Measurements from ENCODE around the gene OLFML3. TPM values are rescaled to one million over a fixed set of nuclear protein-coding genes. Genes with fewer than 3 reads are reported as not detected.

The OLFML3 gene
- total RNA-seq, 4 donors from 2014 or later = 8.3 to 21.0 (median 18.0) TPM

DNA sequence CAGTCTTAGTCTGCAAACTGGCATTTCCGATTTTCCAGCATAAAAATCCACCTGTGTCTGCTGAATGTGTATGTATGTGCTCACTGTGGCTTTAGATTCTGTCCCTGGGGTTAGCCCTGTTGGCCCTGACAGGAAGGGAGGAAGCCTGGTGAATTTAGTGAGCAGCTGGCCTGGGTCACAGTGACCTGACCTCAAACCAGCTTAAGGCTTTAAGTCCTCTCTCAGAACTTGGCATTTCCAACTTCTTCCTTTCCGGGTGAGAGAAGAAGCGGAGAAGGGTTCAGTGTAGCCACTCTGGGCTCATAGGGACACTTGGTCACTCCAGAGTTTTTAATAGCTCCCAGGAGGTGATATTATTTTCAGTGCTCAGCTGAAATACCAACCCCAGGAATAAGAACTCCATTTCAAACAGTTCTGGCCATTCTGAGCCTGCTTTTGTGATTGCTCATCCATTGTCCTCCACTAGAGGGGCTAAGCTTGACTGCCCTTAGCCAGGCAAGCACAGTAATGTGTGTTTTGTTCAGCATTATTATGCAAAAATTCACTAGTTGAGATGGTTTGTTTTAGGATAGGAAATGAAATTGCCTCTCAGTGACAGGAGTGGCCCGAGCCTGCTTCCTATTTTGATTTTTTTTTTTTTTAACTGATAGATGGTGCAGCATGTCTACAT is 2.5 kb upstream of the OLFML3 start:
- WGBS = 50% methylated on average over 4 of the region's 4 CpGs
- no peaks in the 10 kb centered on the region for H3K27me3 ChIP-seq
- no peaks in the 10 kb centered on the region for H3K9me3 ChIP-seq
- no peak overlapping the region for H3K4me3 ChIP-seq
- peak overlapping the region; percentile 58 for H3K27ac ChIP-seq
- H3K36me3 ChIP-seq = peaks cover 33% of the 10 kb centered on the region
- no peak for TF ChIP-seq EP300 (IDR thresholded peaks at IDR 0.05)
- no peak for TF ChIP-seq POLR2A (IDR thresholded peaks at IDR 0.05)
- TF ChIP-seq, protein P1, sequence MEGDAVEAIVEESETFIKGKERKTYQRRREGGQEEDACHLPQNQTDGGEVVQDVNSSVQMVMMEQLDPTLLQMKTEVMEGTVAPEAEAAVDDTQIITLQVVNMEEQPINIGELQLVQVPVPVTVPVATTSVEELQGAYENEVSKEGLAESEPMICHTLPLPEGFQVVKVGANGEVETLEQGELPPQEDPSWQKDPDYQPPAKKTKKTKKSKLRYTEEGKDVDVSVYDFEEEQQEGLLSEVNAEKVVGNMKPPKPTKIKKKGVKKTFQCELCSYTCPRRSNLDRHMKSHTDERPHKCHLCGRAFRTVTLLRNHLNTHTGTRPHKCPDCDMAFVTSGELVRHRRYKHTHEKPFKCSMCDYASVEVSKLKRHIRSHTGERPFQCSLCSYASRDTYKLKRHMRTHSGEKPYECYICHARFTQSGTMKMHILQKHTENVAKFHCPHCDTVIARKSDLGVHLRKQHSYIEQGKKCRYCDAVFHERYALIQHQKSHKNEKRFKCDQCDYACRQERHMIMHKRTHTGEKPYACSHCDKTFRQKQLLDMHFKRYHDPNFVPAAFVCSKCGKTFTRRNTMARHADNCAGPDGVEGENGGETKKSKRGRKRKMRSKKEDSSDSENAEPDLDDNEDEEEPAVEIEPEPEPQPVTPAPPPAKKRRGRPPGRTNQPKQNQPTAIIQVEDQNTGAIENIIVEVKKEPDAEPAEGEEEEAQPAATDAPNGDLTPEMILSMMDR (IDR thresholded peaks at IDR 0.05) = no peak
- no peak for TF ChIP-seq POLR2AphosphoS5 (IDR thresholded peaks at IDR 0.05)
- H3K4me1 ChIP-seq = peaks cover 38% of the 10 kb centered on the region
- DNase-seq (ENCODE audit: low spot score in 2 of 2) = no peak

GRCh38 chr1:113977906-113978305 is 1.4 kb upstream of the OLFML3 start:
- H3K36me3 ChIP-seq = peaks cover 21% of the 10 kb centered on the region
- no peak for TF ChIP-seq POLR2A (IDR thresholded peaks at IDR 0.05)
- TF ChIP-seq POLR2AphosphoS5 (IDR thresholded peaks at IDR 0.05) = no peak
- TF ChIP-seq, protein P1 (IDR thresholded peaks at IDR 0.05) = no peak
- TF ChIP-seq EP300 (IDR thresholded peaks at IDR 0.05) = no peak
- H3K9me3 ChIP-seq = no peaks in the 10 kb centered on the region
- H3K4me3 ChIP-seq = no peak overlapping the region
- peaks cover 41% of the 10 kb centered on the region for H3K4me1 ChIP-seq
- no peak for DNase-seq (ENCODE audit: low spot score in 2 of 2)
- 65% methylated on average over 3 of the region's 3 CpGs for WGBS
- H3K27ac ChIP-seq = no peak overlapping the region
- H3K27me3 ChIP-seq = no peaks in the 10 kb centered on the region

- Histone ChIP-seq H3K27ac (peak overlapping the region; percentile 75), H3K4me1 (peaks cover 55% of the 10 kb centered on the region), H3K36me3 (peaks cover under 1% of the 10 kb centered on the region), H3K9me3 (no peaks in the 10 kb centered on the region), H3K27me3 (no peaks in the 10 kb centered on the region), H3K4me3 (peak overlapping the region; percentile 42)
- TF ChIP-seq POLR2A (IDR thresholded peaks at IDR 0.05) = no peak
- TF ChIP-seq POLR2AphosphoS5 (IDR thresholded peaks at IDR 0.05) = no peak
- TF ChIP-seq EP300 (IDR thresholded peaks at IDR 0.05) = no peak
- TF ChIP-seq, protein P1 (IDR thresholded peaks at IDR 0.05) = no peak
- no peak for DNase-seq (ENCODE audit: low spot score in 2 of 2)
- WGBS = 44% methylated on average over 8 of the region's 10 CpGs
These were observed 836 bp downstream of the OLFML3 start for GRCh38 chr1:113980110-113980509.

GRCh38 chr1:113981962-113982931 is 3.0 kb downstream of the OLFML3 start:
- H3K4me1 ChIP-seq = peaks cover 40% of the 10 kb centered on the region
- 57% methylated on average over 18 of the region's 18 CpGs for WGBS
- H3K4me3 ChIP-seq = peak overlapping the region; percentile 42
- no peaks in the 10 kb centered on the region for H3K9me3 ChIP-seq
- peak overlapping the region; percentile 75 for H3K27ac ChIP-seq
- TF ChIP-seq EP300 (IDR thresholded peaks at IDR 0.05) (no peak), POLR2A (IDR thresholded peaks at IDR 0.05) (no peak), POLR2AphosphoS5 (IDR thresholded peaks at IDR 0.05) (no peak)
- TF ChIP-seq, protein P1 (IDR thresholded peaks at IDR 0.05) = no peak
- H3K27me3 ChIP-seq = no peaks in the 10 kb centered on the region
- H3K36me3 ChIP-seq = no peaks in the 10 kb centered on the region
- DNase-seq (ENCODE audit: low spot score in 2 of 2) = peak in 1 of 2 donors; percentile 80

DNA sequence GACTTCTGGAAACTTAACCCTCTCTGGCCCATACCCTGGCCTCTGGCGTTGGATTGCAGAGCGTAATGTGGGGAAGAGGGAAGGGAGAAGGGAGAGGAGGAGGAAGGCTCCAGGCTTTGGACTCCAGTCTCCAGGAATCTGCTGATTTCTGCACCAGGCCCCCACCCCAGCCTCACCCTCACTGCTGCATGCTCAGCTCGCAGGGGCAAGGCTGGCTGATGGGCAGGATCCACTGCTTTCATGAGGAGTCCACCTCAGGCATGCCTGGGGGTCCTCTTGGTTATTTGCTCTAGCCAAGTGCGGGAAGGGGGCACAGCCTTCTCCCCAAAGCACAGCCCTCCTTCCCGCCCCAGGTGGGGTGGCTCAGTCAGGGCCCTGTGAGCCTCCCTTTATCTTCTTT is 3.7 kb downstream of the OLFML3 start:
- Histone ChIP-seq H3K27me3 (no peaks in the 10 kb centered on the region), H3K36me3 (no peaks in the 10 kb centered on the region), H3K4me1 (peaks cover 38% of the 10 kb centered on the region), H3K27ac (peak overlapping the region; percentile 75), H3K4me3 (peak overlapping the region; percentile 36), H3K9me3 (no peaks in the 10 kb centered on the region)
- DNase-seq (ENCODE audit: low spot score in 2 of 2) = no peak
- no peak for TF ChIP-seq POLR2AphosphoS5 (IDR thresholded peaks at IDR 0.05)
- no peak for TF ChIP-seq POLR2A (IDR thresholded peaks at IDR 0.05)
- TF ChIP-seq, protein P1 (IDR thresholded peaks at IDR 0.05) = no peak
- no peak for TF ChIP-seq EP300 (IDR thresholded peaks at IDR 0.05)
- 74% methylated on average over 5 of the region's 5 CpGs for WGBS

Measured in suprapubic skin (tissue), 4 donors.